22Rv1 (cell line): ENCODE data around the gene FAT1.

Experiments
- H3K27ac ChIP-seq: fragments of 450-650 bp; 2 replicates; pipeline ENCODE4 v1.5.1; 2017
- ZFX ChIP-seq: fragments of 450-650 bp; IDR thresholded peaks from 2 replicates; pipeline ENCODE4 v1.6.1; 2017; ENCODE audit warnings: antibody characterized with exemption, borderline replicate concordance
- TF ChIP-seq, protein P1 (sequence below): fragments of 450-650 bp; IDR thresholded peaks from 2 replicates; pipeline ENCODE4 v1.5.1; 2017; ENCODE audit warnings: mild to moderate bottlenecking

FAT1 gene, protein sequence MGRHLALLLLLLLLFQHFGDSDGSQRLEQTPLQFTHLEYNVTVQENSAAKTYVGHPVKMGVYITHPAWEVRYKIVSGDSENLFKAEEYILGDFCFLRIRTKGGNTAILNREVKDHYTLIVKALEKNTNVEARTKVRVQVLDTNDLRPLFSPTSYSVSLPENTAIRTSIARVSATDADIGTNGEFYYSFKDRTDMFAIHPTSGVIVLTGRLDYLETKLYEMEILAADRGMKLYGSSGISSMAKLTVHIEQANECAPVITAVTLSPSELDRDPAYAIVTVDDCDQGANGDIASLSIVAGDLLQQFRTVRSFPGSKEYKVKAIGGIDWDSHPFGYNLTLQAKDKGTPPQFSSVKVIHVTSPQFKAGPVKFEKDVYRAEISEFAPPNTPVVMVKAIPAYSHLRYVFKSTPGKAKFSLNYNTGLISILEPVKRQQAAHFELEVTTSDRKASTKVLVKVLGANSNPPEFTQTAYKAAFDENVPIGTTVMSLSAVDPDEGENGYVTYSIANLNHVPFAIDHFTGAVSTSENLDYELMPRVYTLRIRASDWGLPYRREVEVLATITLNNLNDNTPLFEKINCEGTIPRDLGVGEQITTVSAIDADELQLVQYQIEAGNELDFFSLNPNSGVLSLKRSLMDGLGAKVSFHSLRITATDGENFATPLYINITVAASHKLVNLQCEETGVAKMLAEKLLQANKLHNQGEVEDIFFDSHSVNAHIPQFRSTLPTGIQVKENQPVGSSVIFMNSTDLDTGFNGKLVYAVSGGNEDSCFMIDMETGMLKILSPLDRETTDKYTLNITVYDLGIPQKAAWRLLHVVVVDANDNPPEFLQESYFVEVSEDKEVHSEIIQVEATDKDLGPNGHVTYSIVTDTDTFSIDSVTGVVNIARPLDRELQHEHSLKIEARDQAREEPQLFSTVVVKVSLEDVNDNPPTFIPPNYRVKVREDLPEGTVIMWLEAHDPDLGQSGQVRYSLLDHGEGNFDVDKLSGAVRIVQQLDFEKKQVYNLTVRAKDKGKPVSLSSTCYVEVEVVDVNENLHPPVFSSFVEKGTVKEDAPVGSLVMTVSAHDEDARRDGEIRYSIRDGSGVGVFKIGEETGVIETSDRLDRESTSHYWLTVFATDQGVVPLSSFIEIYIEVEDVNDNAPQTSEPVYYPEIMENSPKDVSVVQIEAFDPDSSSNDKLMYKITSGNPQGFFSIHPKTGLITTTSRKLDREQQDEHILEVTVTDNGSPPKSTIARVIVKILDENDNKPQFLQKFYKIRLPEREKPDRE (N-terminal part only)

DNA sequence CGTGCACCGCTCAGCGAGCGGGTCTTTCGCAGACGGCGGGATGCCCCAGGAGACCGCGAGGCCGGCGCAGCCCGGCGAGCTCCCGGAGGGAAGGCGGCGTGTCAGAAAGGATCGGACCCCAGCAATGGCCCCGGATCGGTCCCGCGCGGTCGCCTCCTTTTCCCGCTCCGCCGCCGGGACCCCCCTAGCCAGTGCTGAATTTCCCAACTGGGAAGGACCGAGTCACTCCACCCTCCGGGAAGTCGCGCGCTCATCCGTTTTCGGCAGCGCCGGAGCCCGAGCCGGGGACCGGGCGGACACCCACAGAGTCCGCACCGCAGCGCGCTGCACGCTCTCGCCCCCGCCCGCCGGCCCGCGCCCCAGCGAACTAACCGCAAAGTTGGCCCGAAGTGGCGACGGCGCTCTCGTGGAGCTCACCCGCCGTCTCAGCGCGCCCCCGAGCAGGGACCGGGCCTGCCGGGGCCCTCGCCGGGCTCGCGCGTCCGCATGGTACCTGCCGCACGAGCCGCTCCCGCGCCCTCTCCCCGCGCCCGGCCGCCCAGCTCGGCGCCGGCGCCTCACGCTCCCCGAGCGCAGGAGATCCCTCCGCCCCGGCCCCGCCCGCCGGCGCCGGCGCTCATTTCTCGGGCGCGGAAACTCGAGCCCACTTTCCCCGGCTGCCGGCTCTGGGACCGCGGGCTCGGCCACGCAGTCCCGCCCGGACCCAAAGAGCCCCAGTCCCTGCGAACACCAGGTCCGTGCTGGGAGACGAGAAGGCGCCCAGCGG lies at the start of gene FAT1:
TSS of gene FAT1 (minus strand) at position 565 of the 766 bp plus-strand sequence. CDS start 14,029 bp downstream, outside the sequence.
- no peak for TF ChIP-seq ZFX
- TF ChIP-seq, protein P1, sequence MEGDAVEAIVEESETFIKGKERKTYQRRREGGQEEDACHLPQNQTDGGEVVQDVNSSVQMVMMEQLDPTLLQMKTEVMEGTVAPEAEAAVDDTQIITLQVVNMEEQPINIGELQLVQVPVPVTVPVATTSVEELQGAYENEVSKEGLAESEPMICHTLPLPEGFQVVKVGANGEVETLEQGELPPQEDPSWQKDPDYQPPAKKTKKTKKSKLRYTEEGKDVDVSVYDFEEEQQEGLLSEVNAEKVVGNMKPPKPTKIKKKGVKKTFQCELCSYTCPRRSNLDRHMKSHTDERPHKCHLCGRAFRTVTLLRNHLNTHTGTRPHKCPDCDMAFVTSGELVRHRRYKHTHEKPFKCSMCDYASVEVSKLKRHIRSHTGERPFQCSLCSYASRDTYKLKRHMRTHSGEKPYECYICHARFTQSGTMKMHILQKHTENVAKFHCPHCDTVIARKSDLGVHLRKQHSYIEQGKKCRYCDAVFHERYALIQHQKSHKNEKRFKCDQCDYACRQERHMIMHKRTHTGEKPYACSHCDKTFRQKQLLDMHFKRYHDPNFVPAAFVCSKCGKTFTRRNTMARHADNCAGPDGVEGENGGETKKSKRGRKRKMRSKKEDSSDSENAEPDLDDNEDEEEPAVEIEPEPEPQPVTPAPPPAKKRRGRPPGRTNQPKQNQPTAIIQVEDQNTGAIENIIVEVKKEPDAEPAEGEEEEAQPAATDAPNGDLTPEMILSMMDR, result no peak
- H3K27ac ChIP-seq, result peak within 1 kb of the TSS; percentile 76

DNA sequence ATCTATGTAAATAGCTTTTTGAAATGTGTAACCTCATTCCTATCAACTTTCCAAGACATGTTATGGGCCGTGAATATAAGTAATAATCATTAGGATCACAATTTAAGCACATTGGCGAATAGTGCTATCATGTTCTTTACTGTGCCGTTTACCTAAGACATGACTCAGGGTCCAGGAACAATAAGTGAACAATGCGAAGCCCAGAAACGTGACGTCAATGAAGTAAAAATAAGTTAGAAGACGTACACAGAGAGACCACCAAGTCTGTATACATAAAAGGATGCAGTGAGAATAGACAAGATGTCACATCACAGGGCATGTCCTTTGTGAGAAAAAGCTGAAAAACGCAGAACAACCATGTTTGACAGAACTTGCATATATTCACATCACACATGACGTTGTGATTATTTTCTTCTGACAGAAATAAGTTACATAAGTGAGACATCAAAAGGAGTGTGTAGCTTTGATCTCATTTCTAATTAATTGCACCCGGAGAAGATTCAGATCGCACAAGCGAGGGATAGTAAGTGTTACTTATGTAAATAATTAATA lies 49.4 kb upstream of the FAT1 start:
- H3K27ac ChIP-seq, result no peak overlapping the region
- TF ChIP-seq, protein P1, result no peak
- no peak for TF ChIP-seq ZFX

GRCh38 chr4:186771624-186772023 lies 48.0 kb upstream of the FAT1 start:
- no peak overlapping the region for H3K27ac ChIP-seq
- TF ChIP-seq ZFX, result no peak
- TF ChIP-seq, protein P1, result no peak

DNA sequence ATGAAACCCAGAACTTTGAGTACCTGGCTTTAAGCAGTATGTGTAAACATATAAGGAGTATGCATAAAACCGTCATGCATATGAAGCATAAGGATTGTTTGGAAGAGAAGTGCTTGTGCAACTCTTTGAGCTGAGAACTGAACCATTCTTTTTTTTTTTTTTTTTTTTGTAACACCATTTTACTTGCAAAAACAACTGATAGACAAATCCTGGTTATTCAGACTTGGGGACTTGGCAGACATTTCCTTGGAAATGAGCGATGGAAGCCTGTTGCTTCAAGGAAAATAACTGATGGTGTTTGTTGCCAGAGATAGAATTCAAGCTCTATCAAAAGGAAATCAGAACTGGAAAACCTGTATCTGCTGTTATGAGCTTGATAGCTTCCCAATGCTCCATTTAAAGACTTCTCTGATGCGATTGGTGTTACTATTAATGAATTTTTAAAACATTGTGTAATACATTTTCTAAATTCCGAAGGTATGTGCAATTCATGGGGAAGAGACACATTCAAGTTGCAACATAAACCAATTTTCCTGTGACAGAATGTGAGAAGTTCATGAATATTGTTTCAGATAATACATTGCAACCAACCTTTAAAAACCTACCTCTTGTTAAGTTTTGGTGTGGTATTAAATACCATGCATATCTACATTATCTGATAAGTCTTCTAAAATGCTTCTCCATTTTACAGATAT lies 47.0 kb upstream of the FAT1 start:
- no peak overlapping the region for H3K27ac ChIP-seq
- TF ChIP-seq ZFX, result no peak
- TF ChIP-seq, protein P1, result no peak

DNA sequence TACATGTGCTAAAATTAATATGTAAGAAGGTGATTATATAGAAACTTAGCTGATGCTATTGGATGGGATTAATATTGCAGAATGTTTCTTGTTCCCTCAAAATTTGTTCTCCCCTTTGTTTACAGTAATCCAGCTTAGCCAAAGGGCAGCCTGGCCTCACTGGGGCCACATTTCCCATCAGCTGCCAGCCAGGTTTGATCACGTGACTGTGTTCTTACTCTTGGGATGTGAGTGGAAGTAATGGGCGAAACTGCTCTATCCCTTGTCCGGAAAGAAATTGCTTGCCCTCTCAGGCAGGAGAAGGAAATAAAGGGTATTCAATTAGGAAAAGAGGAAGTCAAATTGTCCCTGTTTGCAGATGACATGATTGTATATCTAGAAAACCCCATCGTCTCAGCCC lies 44.1 kb upstream of the FAT1 start:
- TF ChIP-seq, protein P1, result no peak
- TF ChIP-seq ZFX, result no peak
- H3K27ac ChIP-seq, result no peak overlapping the region
